ENCODE results near the gene DCDC2C.
A peak's percentile ranks its signal among the peaks of the same experiment; 100 is the strongest.

DCDC2C gene

GRCh38 chr2:3712831-3713503 is 9.6 kb downstream of the DCDC2C start:
- no peak for DNase-seq

- no peak for DNase-seq
Measured at GRCh38 chr2:3718679-3719078, 15.3 kb downstream of the DCDC2C start.

- DNase-seq, result no peak
Measured at GRCh38 chr2:3725002-3725401, 21.6 kb downstream of the DCDC2C start.

- DNase-seq, result no peak
Measured at GRCh38 chr2:3725458-3726250, 22.3 kb downstream of the DCDC2C start.

GRCh38 chr2:3726511-3726910 is 23.1 kb downstream of the DCDC2C start:
- DNase-seq, result no peak

GRCh38 chr2:3727397-3728045 is 24.1 kb downstream of the DCDC2C start:
- no peak for DNase-seq

- peak; percentile 31 for DNase-seq
Measured at GRCh38 chr2:3728104-3729054, 25.0 kb downstream of the DCDC2C start.

- DNase-seq, result no peak
Measured at GRCh38 chr2:3729055-3729448, 25.7 kb downstream of the DCDC2C start.

GRCh38 chr2:3729786-3730185 is 26.4 kb downstream of the DCDC2C start:
- no peak for DNase-seq

- no peak for DNase-seq
Measured at GRCh38 chr2:3730646-3731045, 27.3 kb downstream of the DCDC2C start.

GRCh38 chr2:3731829-3732228 is 28.5 kb downstream of the DCDC2C start:
- no peak for DNase-seq

- DNase-seq, result no peak
Measured at GRCh38 chr2:3736112-3736511, 32.7 kb downstream of the DCDC2C start.

- DNase-seq, result no peak
Measured at GRCh38 chr2:3737128-3737527, 33.8 kb downstream of the DCDC2C start.

GRCh38 chr2:3738454-3738853 is 35.1 kb downstream of the DCDC2C start:
- DNase-seq, result peak; percentile 31

- DNase-seq, result no peak
Measured at GRCh38 chr2:3739313-3739712, 35.9 kb downstream of the DCDC2C start.

- no peak for DNase-seq
Measured at GRCh38 chr2:3741396-3741795, 38.0 kb downstream of the DCDC2C start.

GRCh38 chr2:3741867-3742602 is 38.7 kb downstream of the DCDC2C start:
- no peak for DNase-seq

GRCh38 chr2:3742743-3743508 is 39.6 kb downstream of the DCDC2C start:
- DNase-seq, result no peak

- no peak for DNase-seq
Measured at GRCh38 chr2:3743951-3744555, 40.7 kb downstream of the DCDC2C start.

GRCh38 chr2:3745920-3746319 is 42.5 kb downstream of the DCDC2C start:
- no peak for DNase-seq

All from activated CD4-positive, alpha-beta T cell treated with anti-CD3 and anti-CD28 coated beads, Interleukin-10, Interleukin-2, amounts not matched to agents 100 ng/mL and 50 ng/mL, durations not matched to agents 16 hours and 8 hours (primary cell).